ENCODE results near the gene SRPK3.
"Not testable (repeated sequence)": the region's sequence is repeated elsewhere in the genome, so short reads cannot be mapped to it uniquely, and the experiment has no call there.

Gene SRPK3

DNA sequence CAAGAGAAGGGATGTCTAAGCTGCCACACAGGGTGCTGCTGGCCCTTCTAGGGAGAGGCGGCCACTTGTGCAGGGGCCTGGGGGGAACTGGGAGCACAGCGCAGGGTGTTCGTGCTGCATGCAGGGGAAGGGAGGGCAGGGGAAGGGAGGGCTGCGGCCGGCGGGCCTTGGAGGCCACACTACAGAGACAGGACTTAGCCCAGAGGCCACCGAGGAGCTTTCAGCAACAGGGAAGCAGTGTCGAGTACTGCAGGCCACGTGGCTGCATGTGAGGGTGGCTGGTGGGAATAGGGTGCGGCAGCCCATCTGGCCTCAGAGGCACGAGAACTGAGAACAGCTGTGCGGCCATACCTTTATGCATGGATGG, 35.8 kb upstream of the SRPK3 start:
- DNase-seq (ENCODE audit: low spot score) = not testable (repeated sequence)

GRCh38 chrX:153746359-153746758, 34.5 kb upstream of the SRPK3 start:
- DNase-seq (ENCODE audit: low spot score) = no peak

DNA sequence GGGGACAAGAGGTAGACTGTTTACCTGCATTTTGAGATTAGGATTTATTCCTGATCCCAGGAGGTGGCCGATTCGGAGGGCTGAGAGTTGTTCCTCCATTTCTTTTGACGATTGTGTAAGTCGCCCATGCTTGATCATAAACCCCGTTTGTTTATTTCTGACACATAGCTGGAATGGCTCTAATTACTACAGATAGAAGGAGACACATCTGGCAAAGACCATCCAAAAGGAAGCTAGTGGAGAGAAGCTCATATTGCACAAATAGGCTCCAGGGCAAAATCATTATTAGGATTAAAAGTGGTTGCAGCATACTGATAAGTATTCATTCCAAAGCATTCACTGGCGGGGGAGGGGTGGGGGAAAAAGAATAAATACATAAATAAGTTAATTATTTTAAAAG, 33.9 kb upstream of the SRPK3 start:
- not testable (repeated sequence) for DNase-seq (ENCODE audit: low spot score)

GRCh38 chrX:153749017-153749416, 31.8 kb upstream of the SRPK3 start:
- DNase-seq (ENCODE audit: low spot score) = not testable (repeated sequence)

DNA sequence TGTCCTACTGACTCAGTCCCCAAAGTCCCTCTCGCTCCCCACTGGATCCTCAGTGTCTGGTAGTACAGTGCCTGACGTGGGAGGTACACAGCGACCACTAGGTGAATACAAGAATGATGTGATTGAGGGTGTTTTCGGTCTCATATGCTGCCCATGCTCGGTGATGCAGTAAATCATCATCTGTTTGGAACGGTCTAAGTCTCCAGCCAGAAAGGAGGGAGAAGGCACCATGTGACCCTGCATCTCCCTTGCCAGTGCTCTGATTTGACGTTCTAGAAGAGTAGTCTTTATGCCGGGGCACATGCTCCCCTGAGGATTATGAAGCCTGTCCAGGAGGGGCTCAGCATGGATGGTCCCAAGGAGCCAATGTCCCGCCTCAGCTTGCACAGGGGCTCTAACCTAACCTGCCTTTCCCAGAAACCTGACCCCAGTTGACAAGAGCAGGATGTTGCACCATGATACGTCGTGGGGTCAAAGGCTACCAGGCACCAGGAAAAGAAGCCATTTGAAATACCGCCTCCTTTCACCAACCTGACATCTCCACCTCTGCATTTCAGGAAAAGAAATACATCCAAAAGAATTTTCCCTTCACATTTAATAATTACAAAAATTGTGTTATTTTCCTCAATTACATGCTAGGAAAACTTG, 30.6 kb upstream of the SRPK3 start:
- DNase-seq (ENCODE audit: low spot score) = no peak

DNA sequence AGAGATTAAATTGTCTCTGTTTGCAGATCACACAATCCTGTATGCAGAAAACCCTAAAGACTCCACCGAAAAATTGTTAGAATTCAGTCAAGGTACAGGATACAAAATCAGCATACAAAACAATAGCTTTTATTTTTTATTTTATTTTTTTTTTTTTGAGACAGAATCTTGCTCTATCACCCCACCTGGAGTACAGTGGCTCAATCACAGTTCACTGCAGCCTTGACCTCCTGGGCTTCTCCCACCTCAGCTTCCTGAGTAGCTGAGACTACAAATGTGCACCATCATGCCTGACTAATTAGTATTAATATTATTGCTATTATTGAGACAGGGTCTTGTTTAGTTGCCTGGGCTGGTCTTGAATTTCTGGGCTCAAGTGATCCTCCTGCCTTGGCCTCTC, 25.7 kb upstream of the SRPK3 start:
- no peak for DNase-seq (ENCODE audit: low spot score)

DNA sequence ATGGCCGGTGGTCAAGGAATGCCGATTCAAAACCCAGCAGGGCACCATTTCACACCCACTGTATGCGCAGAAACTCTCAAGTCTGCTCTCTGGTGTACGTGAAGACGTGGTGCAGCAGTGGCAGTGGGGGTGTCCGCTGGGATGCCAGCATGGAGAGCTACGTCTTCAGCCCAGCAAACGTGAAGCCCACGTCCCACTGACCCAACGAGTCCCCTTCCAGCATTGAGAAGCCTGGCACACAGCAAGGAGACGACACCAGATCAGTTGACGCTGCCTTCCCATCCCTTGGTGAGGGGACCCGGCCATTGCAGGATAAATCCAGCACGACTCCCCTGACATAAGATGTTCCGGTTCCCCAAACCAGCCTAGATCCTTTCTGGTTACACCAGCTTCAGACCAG, 19.0 kb upstream of the SRPK3 start:
- no peak for DNase-seq (ENCODE audit: low spot score)

DNA sequence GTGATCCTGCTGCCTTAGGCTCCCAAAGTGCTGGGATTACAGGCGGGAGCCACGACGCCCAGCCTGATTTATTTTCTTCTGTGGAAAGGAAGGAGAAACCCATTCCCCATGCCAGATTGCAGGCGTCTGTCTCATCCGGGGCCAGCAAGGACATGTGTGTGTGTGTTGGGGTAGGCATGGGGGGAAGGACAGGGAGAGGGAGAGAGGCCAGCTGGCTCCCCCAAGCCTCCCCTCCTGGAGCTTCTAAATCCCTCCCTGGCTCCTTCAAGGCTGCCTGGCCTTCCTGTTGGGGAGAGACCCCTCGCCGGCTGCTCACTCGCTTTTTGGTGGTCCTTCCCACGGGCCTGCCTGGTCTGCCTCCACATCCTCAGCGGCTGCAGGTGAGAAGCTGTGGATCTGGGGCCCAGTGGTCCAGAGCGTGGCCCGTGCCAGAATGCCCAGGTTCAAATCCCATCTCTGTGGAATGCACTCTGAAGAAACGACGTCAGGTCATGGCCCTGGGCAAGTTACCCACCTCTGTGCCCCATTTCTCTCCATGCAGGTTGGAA, 18.1 kb upstream of the SRPK3 start:
- DNase-seq (ENCODE audit: low spot score) = no peak

DNA sequence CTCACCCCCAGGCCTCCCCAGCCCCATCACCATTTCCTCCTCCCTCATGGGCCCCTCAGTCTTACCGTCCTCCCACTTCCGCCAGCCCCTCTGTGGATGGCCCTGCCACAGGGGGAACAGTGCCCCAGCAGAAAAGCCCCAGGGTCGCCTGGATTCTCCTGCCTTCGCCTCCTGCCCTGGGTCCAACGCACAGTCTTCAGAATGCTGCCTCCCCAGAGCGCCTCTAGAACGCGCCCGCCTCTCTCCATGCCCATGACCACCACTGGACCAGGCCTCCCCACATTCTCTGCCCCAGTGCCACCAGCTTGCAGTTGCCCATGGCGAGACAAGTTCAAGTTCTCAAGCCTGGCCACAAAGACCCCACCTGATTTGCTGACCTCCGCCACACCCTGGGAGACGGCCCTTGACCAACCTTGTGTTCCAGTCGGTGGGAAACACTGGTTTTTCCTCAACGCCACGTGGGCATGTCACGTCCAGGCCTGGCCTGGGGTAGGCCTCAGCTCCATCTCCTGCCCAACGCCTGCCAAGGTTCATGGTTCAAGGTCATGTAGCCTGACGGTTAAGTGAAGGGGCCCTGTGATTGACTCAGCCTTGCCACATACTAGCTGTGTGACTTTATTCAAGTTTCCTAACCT, 17.4 kb upstream of the SRPK3 start:
- DNase-seq (ENCODE audit: low spot score) = no peak

GRCh38 chrX:153763989-153764755, 16.7 kb upstream of the SRPK3 start, which contains the start of gene PLXNB3:
TSS of gene PLXNB3 (plus strand) at chrX:153764249. CDS start at chrX:153765536, 1,287 bp downstream.
- peak; percentile 67 for DNase-seq (ENCODE audit: low spot score)

GRCh38 chrX:153764786-153765137, 16.1 kb upstream of the SRPK3 start:
- DNase-seq (ENCODE audit: low spot score) = no peak

DNA sequence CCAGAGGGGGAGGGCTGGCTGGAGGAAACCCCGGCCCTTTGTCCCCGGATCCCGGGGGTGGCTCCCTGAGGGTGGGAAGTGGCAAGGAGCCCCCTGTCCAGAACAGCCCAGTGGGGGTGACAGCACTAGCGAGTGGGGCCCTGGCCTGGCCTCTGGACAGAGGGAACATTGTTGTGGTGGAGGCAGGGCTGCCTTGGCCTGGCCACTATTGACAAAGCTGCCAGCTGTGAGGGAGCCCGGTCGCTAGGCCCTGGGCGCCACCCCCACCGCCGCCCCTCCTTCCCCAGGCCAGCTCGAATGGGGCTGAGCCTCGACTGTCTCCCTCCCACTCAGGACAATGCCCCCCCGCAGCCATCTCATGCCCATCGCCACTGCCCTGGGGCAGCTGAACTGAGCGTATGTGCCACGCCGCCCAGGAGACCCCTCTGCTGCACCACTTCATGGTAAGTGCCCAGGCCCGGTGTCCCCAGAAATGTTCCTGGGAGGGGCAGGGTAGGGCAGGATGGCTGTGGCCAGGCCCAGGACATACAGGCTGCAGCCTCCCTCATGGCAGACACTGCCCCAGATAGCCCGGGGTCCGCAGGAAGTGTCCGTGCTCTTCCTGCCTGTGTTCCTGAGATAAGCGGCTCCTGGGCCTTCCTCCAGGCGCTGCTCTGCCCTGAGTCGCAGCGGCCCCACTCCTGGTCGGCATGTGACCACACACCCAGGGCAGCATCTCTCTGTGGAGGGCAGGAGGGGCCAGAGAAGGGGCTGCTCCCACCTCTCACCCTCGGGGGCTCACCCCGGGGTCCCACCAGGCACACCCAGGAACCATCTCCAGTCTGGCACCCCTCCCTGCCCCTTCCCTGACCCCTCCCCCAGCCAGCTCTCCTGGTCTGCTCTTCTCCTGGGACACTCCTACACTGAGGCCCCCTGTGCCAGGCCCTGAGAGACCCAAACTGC, 15.4 kb upstream of the SRPK3 start:
- no peak for DNase-seq (ENCODE audit: low spot score)

- peak; percentile 29 for DNase-seq (ENCODE audit: low spot score)
These were observed 14.6 kb upstream of the SRPK3 start for GRCh38 chrX:153766098-153766817.

DNA sequence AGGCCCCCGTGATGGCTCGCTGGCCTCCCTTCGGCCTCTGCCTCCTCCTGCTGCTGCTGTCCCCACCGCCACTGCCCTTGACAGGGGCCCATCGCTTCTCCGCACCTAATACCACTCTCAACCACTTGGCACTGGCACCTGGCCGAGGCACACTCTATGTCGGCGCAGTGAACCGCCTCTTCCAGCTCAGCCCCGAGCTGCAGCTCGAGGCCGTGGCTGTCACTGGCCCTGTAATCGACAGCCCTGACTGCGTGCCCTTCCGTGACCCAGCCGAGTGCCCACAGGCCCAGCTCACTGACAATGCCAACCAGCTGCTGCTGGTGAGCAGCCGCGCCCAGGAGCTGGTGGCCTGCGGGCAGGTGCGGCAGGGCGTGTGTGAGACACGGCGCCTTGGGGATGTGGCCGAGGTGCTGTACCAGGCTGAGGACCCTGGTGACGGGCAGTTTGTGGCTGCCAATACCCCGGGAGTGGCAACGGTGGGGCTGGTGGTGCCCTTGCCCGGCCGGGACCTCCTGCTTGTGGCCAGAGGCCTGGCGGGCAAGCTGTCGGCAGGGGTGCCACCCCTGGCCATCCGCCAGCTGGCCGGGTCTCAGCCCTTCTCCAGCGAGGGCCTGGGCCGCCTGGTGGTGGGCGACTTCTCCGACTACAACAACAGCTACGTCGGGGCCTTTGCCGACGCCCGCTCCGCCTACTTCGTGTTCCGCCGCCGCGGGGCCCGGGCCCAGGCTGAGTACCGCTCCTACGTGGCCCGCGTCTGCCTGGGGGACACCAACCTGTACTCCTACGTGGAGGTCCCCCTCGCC, 13.8 kb upstream of the SRPK3 start:
- DNase-seq (ENCODE audit: low spot score) = no peak

DNA sequence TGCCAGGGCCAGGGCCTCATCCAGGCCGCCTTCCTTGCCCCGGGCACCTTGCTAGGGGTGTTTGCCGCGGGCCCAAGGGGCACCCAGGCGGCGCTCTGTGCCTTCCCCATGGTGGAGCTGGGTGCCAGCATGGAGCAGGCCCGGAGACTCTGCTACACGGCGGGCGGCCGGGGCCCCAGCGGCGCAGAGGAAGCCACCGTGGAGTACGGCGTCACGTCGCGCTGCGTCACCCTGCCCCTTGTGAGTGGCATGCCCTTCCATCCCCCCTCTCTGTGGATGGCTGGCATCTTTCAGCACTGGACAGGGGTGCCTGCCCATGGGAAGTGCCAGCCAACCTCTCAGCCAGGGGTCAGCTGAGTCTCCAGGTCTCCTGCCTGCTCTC, 13.2 kb upstream of the SRPK3 start:
- no peak for DNase-seq (ENCODE audit: low spot score)

DNA sequence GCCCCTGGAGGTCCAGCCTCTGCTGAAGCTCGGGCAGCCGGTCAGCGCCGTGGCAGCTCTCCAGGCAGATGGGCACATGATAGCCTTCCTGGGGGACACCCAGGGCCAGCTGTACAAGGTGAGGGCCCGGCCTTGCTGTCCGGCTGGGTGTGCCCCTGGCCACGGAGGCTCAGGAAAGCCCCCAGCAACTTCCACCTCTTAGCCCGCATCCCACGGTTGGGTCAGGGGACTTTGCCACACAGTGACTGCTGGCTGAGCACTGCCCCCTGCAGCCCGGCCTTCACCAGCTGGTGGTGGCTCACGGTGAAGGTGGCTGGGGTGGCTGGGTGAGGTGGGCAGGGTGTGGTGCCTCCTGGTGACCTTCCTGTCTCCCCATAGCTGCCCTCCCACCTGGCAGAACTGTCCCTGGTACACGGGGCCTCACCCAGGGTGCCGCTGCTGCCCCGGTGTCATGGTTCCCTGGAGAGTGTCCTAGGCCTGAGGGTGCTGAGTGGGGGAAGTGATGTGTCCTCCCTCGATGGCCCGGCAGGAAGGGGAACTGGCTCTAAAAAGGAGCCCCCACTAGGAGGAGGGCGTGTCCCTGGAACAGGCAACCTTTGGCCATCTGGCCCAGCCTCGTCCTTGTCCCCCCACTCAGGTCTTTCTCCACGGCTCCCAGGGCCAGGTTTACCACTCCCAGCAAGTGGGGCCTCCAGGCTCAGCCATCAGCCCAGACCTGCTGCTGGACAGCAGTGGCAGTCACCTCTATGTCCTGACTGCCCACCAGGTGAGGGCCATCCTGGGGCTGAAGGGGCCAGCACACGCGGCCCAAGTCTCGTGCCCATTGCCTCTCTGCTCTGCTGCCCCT, 12.3 kb upstream of the SRPK3 start:
- no peak for DNase-seq (ENCODE audit: low spot score)

DNA sequence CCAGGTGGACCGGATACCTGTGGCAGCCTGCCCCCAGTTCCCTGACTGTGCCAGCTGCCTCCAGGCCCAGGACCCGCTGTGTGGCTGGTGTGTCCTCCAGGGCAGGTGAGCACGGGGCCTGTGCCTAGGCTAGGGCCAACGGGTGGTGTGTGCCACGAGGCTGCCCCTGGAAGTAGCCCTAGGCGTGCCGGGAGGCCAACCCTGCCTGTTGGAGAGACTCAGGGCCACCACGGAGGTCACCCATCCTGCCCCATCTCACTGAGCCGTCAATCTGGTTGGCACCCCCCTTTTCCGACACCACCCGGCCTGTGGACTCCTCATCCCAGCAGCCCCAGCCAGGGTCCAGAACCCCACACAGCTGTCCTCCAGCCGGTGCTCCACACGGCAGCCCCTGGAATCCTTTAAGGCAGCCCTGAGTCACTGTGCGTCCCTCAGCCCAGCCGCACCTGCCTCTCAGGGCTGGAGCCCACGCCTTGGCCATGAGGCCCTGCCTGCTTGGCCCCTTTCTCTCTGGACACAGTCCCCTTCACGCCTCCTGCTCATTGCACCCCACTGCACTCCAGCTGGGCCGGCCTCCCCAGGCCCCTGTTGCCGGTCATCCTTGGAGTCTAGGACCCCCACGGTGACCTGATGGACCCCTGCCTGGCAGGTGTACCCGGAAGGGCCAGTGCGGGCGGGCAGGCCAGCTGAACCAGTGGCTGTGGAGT, 11.5 kb upstream of the SRPK3 start:
- no peak for DNase-seq (ENCODE audit: low spot score)

DNA sequence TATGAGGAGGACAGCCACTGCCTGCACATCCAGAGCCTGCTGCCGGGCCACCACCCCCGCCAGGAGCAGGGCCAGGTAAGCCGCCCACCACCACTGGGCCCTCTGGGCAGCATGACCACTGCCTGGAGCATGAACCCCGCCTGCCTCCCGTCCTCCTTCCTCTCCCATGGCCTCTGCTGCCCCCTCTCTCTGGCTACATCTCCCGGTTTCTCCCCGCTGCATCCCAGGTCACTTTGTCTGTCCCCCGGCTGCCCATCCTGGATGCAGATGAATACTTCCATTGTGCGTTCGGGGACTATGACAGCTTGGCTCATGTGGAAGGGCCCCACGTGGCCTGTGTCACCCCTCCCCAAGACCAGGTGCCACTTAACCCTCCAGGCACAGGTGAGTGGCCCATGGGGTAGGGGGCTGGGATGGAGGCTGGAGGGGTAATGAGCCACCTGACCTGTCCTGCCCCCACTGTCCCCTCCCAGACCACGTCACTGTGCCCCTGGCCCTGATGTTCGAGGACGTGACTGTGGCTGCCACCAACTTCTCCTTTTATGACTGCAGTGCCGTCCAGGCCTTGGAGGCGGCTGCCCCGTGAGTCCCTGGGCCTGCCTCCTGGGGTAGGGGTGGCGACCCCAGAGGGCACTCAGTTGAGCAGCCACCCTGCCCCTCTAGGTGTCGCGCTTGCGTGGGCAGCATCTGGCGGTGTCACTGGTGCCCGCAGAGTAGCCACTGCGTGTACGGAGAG, 10.8 kb upstream of the SRPK3 start:
- no peak for DNase-seq (ENCODE audit: low spot score)
